Measurements from ENCODE around the gene MRPL33.

DNA sequence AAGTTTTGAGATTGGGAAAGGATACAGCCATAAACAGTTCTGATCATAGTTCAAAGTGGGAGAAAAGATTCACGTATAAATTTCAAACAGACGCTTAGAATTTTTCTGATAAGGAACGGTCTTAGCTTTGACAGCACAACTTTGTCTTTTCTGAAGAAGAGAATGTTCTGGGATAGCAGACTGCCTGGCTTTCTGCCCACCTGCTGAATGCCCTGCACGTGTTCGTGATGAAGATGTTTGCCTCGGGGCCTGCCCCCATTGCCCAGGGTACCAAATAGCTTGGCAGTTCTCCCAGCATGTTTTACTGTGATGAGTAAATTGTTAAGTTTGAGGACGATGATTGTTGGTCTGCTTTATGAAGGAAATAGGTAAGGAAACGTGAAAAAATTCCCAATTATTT, 4.6 kb downstream of the MRPL33 start:
- TF ChIP-seq, protein P1, sequence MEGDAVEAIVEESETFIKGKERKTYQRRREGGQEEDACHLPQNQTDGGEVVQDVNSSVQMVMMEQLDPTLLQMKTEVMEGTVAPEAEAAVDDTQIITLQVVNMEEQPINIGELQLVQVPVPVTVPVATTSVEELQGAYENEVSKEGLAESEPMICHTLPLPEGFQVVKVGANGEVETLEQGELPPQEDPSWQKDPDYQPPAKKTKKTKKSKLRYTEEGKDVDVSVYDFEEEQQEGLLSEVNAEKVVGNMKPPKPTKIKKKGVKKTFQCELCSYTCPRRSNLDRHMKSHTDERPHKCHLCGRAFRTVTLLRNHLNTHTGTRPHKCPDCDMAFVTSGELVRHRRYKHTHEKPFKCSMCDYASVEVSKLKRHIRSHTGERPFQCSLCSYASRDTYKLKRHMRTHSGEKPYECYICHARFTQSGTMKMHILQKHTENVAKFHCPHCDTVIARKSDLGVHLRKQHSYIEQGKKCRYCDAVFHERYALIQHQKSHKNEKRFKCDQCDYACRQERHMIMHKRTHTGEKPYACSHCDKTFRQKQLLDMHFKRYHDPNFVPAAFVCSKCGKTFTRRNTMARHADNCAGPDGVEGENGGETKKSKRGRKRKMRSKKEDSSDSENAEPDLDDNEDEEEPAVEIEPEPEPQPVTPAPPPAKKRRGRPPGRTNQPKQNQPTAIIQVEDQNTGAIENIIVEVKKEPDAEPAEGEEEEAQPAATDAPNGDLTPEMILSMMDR (IDR thresholded peaks at IDR 0.05; ENCODE audit: low read length), result no peak
- no peak for TF ChIP-seq EZH2 (optimal IDR thresholded peaks at IDR 0.05; ENCODE audit: low read depth, low read length)

All from MM.1S (cell line).